NCI-H1417 (cell line): ENCODE data around the gene LVRN.
A peak's percentile ranks its signal among the peaks of the same experiment; 100 is the strongest.
"Not testable (repeated sequence)": the region's sequence is repeated elsewhere in the genome, so short reads cannot be mapped to it uniquely, and the experiment has no call there.

Source experiments
- DNase-seq, 3 experiments: peaks; one replicate each; lab custom pipeline; 2025; lab: John Stamatoyannopoulos, UW

LVRN gene, protein sequence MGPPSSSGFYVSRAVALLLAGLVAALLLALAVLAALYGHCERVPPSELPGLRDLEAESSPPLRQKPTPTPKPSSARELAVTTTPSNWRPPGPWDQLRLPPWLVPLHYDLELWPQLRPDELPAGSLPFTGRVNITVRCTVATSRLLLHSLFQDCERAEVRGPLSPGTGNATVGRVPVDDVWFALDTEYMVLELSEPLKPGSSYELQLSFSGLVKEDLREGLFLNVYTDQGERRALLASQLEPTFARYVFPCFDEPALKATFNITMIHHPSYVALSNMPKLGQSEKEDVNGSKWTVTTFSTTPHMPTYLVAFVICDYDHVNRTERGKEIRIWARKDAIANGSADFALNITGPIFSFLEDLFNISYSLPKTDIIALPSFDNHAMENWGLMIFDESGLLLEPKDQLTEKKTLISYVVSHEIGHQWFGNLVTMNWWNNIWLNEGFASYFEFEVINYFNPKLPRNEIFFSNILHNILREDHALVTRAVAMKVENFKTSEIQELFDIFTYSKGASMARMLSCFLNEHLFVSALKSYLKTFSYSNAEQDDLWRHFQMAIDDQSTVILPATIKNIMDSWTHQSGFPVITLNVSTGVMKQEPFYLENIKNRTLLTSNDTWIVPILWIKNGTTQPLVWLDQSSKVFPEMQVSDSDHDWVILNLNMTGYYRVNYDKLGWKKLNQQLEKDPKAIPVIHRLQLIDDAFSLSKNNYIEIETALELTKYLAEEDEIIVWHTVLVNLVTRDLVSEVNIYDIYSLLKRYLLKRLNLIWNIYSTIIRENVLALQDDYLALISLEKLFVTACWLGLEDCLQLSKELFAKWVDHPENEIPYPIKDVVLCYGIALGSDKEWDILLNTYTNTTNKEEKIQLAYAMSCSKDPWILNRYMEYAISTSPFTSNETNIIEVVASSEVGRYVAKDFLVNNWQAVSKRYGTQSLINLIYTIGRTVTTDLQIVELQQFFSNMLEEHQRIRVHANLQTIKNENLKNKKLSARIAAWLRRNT

DNA sequence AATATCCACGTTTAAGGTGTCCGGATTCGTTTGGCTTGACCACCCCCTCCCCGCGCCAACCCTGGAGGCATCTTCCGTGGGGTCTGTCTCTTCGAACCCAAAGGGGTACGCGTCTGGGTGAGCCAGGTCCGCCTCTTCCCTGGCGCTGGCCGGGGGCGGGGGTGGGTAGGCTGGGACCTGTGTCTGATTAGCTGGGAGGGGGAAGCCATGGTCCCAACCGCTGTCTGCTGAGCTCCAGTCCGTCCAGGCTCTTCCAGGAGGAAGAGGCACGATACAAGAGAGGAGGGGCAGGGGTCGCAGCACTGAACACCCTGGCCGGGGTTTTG is at the start of gene LVRN:
TSS of gene LVRN (plus strand) at position 237 of the 326 bp plus-strand sequence. CDS start 143 bp downstream, outside the sequence.
- no peak for DNase-seq

DNA sequence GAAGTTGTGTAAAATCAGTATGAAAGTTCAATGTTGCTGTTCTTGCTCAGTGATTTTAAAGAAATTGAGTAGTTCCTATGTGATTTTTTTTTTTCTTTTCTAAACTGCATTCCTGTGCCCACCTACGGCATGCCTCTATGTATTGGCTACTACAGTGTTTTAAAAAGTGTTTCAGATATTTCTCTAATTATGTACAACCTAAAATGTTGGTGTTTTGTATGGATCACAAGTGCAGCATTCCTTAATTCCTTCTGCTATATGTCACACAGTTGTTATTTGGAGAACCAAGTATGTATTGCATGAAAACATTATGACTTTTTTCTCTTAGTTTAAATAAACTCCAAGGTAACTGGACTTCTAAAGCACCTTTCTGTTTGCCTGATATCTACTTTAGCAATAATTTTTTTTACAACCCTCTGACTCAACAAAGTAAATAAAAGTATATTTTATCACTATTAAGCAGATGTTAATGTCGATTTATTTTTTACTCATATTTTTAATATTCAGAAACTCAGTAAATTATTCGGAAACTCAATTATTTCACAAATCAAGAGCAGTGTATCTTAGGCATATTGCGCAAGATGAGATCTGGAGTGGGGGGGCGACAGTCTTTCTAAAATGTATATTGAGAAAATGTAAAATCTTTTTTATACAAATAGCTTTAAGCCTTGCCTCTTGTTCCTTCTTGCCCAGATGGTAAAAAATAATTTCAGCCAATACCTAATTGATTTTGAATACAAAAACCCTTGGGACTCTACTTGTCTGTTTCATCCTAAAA is 48.5 kb upstream of the LVRN start:
- not testable (repeated sequence) for DNase-seq

DNA sequence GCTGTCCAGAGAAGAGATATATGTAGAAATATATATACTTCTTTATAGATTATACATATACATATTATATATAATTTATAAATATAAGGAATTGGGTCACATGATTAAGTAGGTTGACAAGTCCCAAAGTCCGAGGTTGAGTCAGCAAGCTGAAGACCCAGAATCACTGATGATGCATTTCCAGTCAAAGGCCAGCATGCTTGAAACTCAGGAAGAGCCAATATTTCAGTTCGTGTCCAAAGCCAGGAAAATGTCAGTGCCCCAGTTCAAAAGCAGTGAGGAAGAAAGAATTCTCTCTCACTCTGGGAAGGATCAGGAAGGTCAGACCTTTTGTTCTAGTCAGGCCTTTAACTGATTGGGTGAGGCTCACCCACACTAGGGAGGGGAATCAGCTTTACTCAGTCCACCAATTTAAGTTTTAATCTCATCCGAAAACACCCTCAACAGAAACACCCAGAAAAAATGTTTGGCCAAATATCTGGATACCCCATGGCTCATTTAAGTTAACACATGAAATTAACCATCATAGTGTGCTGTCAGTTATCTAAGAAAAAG is 42.0 kb upstream of the LVRN start:
- DNase-seq = no peak

DNA sequence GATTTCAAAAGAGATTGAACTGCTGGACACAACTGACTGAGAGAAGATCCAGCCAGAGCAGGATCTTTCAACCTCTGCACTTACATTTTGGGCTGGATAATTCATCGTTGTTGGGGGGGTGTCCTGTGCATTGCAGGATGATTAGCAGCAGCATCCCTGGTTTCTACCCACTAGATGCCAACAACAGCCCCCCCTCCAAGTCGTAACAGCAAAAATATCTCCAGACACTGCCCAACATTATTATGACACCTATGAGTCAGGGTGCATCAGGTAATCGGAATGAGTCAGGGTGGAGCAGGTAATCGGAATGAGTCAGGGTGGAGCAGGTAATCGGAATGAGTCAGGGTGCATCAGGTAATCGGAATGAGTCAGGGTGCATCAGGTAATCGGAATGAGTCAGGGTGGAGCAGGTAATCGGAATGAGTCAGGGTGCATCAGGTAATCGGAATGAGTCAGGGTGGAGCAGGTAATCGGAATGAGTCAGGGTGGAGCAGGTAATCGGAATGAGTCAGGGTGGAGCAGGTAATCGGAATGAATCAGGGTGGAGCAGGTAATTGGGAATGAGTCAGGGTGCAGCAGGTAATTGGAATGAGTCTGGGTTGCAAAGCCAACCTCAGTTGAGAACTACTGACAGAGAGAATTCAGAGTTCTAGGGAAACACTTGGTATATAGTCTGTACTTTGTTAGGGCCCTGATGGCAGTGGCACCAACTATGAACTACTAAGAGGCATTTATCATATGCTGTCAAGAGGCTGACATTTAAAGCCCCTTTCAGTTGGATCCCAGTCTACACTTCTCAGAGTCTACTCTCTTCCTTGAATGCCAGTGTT is 33.5 kb upstream of the LVRN start:
- DNase-seq = not testable (repeated sequence)

DNA sequence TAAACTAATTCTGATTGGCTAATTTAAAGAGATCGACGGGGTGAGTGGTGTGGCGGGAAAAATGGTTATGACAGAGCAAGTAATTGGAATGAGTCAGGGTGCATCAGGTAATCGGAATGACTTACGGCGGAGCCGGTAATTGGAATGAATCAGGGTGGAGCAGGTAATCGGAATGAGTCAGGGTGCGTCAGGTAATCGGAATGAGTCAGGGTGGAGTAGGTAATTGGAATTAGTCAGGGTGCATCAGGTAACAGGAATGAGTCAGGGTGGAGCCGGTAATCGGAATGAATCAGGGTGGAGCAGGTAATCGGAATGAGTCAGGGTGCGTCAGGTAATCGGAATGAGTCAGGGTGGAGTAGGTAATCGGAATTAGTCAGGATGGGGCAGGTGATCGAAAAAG is 32.1 kb upstream of the LVRN start:
- DNase-seq = not testable (repeated sequence)

DNA sequence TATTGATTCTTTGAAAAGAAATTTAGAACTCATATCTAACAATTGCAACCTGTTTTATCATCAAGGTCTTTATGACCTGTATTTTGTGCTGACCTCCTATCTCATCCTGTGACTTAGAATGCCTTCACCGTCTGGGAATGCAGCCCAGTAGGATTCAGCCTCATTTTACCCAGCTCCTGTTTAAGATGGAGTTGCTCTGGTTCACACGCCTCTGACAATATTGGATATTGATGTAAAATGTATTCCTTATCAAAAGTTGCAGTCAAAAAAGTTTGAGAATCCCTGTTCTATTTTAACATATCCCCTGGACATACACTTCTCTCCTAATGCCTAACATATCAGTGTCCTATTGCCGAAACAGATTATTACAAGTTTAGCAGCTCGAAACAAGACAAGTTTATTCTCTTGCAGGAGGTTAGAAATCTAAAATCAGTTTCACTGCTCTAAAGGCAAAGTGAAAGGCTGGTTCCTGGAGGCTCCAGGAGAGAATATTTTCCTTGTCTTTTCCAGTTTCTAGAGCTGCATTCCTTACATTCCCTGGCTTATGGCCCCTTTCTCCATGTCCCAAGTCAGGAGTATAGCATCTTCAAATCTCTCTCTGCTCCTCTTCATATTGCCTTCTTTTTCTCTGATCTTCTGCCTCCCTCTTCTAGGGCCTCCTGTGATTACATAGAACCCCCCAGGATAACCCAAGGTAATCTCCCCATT is 31.5 kb upstream of the LVRN start:
- no peak for DNase-seq

DNA sequence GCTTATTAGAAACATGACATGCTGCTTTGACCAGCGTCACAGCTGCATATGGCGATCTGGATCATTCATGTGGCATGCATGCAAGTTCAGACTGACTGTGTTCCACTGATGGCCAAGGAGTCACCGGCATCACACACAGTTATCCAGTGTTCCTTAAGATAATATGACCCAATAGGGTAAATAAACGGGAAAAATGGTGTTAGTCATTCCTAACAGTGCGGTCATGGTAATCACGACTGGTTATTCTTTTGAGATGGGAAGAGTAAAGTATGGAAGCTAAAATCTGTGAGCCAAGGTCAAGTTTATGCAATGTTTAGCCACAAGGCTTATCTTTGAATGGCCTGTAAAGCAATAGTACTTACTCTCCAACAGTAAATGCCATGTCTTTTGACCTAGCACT is 29.3 kb upstream of the LVRN start:
- no peak for DNase-seq

DNA sequence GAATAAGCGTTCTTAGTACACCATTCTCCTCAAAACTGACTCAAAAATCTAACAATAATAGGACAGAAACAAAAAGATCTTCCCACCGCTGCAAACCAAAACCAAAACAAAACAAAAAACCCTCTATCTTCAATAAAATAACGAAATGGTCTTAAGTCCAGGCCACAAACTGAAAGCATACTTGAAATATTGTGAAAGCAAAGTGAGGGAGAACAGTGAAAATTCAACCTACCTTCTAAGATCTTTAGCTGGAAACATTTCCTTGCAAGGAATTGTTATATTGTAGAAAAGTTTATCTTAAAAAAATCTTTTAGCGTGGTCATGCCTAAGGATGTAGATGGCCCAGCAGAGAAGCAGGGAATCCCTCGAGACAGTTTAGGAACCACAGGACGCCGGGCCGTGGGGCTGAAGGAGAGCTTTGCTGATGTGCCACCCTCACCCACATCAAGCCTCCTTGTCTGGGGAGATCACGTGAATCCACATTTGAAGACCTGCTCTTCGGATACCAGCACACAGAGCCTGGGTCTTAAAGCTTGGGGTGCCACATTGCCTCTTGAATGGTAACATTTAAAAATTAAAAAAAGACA is 27.8 kb upstream of the LVRN start:
- no peak for DNase-seq

DNA sequence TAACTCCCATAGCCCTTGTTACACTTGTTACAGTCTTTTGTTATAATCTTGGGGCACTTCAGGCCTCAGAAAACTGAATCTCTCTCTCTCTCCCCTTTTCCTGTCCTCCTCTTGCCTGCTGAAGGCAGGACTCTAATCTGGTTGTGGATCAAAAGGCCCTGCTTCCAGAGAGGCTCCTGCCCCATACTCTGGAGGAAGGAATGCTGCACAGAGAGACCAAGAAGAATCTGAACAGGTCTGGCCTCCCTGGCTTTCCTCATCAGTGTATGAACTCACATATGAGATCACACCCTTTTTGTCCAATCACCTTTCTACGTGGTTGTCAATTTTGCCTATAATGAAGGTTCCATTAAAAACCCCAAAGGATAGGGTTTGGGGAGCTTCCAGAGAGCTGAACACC is 26.2 kb upstream of the LVRN start:
- no peak for DNase-seq

DNA sequence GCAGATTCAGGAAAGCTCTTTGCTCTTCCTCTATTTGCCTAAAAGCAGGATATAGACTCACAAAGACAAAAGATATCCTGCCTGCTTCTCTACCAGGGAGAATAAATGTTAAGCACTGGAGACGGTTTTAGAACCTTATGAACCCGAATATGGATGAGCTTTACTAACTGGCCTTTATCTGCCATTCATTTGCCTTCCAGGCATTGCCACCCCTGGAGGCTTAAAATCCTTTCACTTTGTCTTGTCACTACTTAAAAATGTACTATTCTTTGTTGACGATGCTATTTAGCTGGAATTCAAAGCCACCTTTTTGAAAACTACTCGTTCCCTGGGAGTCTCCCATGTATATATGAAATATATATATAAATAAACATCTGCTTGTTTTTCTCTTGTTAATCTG is 23.2 kb upstream of the LVRN start:
- DNase-seq = peak in 1 of 3 experiments; percentile 13

DNA sequence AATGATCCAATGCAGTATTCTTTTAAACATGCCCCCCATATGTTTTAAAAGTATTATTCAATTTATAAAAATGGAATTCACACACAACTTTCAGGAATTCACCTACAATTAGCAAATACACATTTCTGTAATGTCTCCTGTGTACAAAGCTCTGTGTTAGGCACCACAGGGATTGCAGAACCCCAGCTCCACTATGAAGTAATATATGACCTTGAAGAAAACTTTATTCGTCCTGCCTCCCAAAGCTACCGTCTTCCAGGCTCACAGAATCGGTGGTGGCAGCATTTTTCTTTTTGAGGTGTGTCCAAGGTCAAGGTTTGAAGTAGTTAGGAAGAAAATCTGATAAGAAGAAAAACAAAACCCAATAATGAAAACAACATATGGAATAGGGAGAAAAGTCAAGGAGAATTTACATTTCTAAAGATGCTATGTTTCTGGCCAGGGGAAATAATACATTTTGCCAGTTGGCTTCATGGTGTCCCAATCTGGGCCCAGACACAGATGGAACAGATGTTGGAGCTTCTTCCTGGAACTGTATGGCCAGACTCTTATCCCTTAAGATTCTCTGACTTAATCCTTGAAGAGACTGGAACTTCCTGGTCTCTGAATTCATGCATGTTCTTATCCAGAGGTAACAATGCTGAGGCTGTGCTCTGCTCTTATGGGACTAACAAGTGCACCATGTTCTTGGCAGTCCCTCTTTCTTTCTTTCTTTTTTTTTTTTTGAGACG is 22.0 kb upstream of the LVRN start:
- DNase-seq = no peak

DNA sequence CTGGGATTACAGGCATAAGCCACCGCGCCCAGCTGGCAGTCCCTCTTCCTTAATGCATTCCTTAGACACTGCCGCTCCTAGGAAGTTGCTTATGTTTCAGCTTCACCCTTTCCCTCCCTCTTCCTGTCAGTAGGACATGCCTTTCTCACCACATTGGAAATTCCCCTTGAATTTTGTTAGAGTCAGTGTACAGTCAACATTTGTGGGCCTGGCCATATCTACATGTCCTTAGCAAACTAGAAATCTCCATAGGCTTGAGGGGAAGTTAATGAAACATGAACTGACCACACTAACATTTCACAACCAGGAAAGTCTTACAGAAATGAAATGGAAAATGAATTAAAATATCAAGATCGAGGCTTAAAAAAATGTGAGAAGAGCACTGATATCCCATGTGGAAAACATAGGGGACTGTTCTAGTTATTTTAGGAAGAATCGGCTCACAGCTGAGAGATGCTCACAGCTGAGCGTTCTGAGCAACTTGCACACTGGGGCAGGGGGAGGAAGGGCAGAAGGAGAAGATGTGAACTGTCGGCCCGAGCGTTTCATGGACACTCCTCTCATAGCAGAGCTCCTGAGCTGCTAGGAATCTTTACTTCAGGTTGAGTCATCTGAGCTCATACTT is 21.1 kb upstream of the LVRN start:
- no peak for DNase-seq

DNA sequence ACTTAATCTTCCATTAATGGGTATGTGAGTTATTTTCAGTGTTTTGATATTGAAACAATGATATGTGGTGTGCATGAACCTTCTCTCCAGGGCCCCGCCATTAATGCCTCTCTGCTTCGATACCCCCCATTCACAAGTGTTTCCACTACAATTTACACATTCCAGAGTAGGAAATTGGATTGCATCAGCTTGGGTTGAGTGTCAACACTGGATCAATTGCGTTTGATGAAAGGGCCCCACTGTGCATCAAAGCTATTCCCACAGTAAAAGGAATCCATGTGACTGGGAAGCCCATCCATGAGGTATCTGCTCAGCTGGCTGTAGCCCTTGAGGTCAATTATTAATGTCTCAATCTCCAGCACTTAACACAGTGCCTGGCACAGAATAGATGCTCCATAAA is 17.8 kb upstream of the LVRN start:
- DNase-seq = no peak

DNA sequence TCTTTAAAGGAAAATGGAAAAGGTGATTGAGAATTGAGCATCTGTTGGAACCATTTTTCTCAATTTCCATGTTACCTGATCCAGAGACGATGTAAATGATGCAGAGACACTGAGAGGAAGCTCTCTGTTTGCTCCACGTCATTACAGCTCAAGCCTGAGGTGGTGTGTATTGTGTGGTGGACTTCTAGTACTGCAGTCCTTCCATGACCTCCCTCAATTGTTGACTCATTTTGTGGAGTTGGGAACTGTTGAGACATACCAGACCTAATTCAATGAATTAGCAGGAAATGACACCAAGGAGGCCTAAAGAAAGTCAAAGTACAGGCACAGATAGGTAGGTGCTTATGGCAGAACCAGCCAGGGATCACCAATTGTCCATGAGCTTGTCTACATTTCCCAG is 15.6 kb upstream of the LVRN start:
- no peak for DNase-seq

DNA sequence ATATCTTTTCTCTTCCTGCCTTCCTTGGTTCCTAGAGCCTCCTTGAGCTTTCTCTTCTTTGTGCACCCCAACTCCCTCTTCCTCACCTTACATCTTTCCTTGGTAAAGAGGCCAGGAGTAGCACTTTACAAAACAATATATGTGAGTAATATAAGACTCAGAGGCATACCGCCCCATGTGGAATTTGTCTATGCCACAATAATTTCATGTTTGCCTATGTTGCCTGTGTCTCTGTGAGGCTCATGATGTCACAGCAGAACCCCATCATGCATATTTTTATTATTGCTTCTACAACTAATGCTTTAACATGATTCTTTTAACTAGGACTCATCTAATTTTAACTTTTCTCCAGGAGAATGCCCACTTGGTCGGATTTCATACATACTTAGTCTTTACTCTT is 15.0 kb upstream of the LVRN start:
- no peak for DNase-seq

DNA sequence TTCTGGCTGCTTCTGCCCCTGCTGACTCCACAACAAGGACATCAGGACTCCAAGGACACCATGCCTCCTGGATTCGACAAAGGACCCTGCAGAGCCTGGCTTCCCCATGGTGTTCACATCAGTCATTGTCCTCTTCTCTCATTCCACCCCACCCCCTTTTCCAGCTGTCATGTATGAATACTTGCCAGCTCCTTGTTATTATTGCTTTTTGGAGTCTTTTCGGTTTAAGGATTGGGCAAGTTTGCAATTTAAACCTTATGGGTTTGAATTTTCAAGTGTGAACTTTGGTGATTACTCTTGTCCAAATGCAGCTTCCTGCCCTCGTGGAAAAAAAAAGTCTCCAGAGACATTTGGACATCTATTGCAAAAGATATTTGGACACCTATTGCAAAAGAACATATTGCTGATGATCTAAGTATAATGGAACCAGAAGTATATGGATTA is 14.2 kb upstream of the LVRN start:
- DNase-seq = no peak

DNA sequence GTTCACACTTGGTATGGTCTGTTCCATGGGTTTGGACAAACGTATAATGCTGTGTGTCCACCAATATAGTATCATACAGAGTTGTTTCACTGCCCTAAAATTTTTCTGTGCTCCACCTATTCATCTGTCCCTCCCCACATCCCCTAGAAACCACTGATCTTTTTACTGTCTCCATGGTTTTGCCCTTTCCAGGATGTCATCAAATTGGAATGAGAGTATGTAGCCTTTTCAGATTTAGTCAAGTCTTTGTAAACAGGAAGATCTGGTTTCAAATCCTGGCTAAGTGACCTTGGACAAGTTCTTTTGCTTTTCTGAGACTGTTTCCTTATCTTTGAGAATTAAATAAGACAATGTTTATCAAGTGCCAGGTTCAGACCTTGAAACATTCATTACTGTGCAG is 13.2 kb upstream of the LVRN start:
- no peak for DNase-seq

DNA sequence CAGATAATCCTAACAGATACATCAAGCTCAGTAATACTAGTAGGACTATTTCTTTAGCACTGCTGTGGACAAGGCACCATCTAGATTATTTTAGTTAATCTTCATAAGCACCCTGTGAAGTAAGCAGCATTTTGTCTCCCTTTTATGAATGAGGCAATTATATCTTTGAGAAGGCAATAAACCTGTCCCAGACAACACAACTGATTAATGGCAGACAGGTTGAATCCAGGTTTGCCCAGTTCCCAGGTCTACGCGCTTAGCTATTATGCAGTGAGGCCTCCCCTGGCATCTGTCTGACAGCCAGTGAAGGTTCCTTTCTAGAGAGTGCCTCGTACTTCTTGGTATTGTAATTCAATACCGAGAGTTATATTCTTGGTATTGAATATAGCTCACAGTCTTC is 9.7 kb upstream of the LVRN start:
- peak; percentile 12 to 92 (median 49) for DNase-seq

DNA sequence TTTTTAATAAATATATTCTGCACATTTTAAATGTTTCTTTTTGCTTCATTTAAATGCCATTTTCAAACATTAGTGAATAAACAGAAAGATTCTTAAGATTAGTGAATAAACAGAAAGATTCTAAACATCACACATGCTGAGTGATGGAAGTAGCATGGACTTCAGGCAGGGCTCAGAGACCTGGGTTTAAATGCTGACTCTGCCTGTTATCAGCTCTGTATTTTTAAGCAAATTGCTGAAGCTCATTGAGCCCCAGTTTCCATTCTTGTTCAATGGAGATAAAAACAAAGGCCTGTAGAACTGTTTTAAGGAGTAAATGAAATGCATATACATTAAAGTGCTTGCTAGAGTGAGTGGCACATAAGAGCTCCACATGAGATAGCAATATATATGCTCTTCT is 8.1 kb upstream of the LVRN start:
- no peak for DNase-seq
